Measurements from ENCODE around the gene CHST11.

Gene CHST11

DNA sequence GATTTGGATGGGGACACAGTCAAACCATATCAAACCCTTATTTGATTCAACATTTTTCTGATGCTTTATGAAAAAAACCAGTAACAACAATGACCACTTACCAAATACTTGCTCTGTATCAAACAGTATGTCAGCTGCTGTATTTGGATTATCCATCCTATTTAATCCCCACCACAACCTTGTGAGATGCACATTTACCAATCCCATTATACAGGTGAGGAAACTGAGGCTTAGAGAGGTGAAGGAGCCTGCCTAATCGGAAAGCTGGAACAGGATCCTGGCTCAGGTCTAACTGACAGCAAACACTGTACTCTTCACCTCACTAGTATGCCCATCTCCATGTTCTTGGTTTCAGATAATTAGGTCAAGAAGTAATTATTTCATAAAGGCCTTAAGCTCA, 13.8 kb downstream of the CHST11 start:
- Histone ChIP-seq H3K27ac (ENCODE audit: low read depth, low read length) (no peak overlapping the region), H3K4me3 (ENCODE audit: low read depth, low read length) (no peak overlapping the region), H3K36me3 (ENCODE audit: control insufficient read depth, insufficient read depth, low read length) (no peaks in the 10 kb centered on the region), H3K27me3 (ENCODE audit: control insufficient read depth, insufficient read depth, low read length) (no peaks in the 10 kb centered on the region), H3K9me3 (ENCODE audit: control insufficient read depth, insufficient read depth, low read length) (no peaks in the 10 kb centered on the region), H3K4me1 (ENCODE audit: control insufficient read depth, insufficient read depth, low read length) (peaks cover 20% of the 10 kb centered on the region), H3K9ac (ENCODE audit: low read depth, low read length) (no peak overlapping the region)

DNA sequence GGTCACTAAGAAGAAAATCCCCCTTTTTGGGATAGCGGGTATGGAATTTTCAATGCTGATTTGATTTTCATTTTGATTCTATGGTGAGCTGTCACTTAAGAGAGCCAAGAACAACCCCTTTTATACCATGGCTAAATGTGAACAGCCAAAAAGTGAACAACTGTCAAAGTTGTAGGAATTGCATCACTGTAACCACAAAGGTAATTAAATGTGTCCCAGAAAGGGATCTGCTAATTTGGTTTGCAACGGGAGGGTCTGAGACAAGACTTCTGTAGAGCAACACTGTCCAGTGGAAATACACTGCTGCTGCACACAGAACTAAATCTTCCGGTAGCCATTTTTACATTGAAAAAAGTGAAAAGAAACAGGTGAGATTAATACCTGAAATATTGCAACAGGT, 14.6 kb downstream of the CHST11 start:
- no peak overlapping the region for H3K4me3 ChIP-seq (ENCODE audit: low read depth, low read length)
- H3K27ac ChIP-seq (ENCODE audit: low read depth, low read length): no peak overlapping the region
- no peaks in the 10 kb centered on the region for H3K27me3 ChIP-seq (ENCODE audit: control insufficient read depth, insufficient read depth, low read length)
- no peaks in the 10 kb centered on the region for H3K9me3 ChIP-seq (ENCODE audit: control insufficient read depth, insufficient read depth, low read length)
- H3K4me1 ChIP-seq (ENCODE audit: control insufficient read depth, insufficient read depth, low read length): peaks cover 20% of the 10 kb centered on the region
- no peaks in the 10 kb centered on the region for H3K36me3 ChIP-seq (ENCODE audit: control insufficient read depth, insufficient read depth, low read length)
- H3K9ac ChIP-seq (ENCODE audit: low read depth, low read length): no peak overlapping the region

DNA sequence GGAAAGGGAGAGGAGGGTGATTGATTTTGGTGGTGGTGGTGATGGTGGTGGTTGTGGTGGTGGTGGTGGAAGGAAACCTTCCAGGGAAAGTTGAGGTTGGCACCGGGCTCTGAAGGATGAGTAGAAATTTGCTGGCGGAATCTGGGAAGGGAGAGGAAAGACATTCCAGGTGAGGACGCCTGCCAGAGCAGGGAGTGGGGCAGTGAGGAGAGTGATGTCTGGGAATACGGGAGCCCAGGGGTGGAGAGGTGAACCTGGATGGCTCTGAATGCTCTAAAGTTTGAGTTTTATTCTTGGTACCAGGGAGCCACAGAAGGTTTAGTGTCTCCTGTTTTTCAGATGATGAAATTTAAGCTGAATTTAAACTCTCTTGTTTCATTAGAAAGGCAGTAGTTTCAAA, 16.0 kb downstream of the CHST11 start:
- no peaks in the 10 kb centered on the region for H3K9me3 ChIP-seq (ENCODE audit: control insufficient read depth, insufficient read depth, low read length)
- H3K9ac ChIP-seq (ENCODE audit: low read depth, low read length): no peak overlapping the region
- H3K36me3 ChIP-seq (ENCODE audit: control insufficient read depth, insufficient read depth, low read length): no peaks in the 10 kb centered on the region
- H3K4me1 ChIP-seq (ENCODE audit: control insufficient read depth, insufficient read depth, low read length): peaks cover 20% of the 10 kb centered on the region
- no peaks in the 10 kb centered on the region for H3K27me3 ChIP-seq (ENCODE audit: control insufficient read depth, insufficient read depth, low read length)
- H3K27ac ChIP-seq (ENCODE audit: low read depth, low read length): no peak overlapping the region
- H3K4me3 ChIP-seq (ENCODE audit: low read depth, low read length): no peak overlapping the region

DNA sequence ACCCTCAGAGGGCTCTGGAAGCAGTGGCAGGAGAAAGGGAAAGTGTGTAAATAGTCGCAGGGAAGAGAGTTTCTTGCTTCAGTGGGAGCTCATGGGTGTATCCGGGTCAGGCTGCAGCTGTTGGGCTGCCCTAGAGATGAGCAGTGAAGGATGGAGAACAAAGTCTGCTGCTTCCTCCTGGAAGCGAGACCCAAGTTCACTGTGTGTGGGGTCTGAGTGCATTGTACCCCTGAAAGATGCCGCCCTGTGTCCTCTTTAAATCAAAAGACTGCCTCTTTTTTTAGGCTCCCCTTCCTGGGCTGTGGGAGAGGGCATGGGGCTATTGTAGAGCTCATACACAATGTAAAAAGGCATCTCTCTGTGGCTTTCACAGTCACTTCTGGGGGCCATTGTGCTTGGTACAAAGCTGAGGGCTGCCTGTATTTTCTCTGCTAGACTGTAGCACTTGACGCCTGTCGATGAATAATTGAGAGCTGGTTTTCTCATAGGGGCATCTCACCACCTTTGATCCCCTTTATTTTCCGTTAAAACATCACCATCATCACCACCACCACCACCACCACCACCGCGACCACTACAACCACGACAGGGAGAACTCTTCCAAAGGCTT, 16.7 kb downstream of the CHST11 start:
- H3K9me3 ChIP-seq (ENCODE audit: control insufficient read depth, insufficient read depth, low read length): no peaks in the 10 kb centered on the region
- H3K9ac ChIP-seq (ENCODE audit: low read depth, low read length): no peak overlapping the region
- no peaks in the 10 kb centered on the region for H3K27me3 ChIP-seq (ENCODE audit: control insufficient read depth, insufficient read depth, low read length)
- H3K27ac ChIP-seq (ENCODE audit: low read depth, low read length): no peak overlapping the region
- peaks cover 20% of the 10 kb centered on the region for H3K4me1 ChIP-seq (ENCODE audit: control insufficient read depth, insufficient read depth, low read length)
- no peak overlapping the region for H3K4me3 ChIP-seq (ENCODE audit: low read depth, low read length)
- H3K36me3 ChIP-seq (ENCODE audit: control insufficient read depth, insufficient read depth, low read length): no peaks in the 10 kb centered on the region

DNA sequence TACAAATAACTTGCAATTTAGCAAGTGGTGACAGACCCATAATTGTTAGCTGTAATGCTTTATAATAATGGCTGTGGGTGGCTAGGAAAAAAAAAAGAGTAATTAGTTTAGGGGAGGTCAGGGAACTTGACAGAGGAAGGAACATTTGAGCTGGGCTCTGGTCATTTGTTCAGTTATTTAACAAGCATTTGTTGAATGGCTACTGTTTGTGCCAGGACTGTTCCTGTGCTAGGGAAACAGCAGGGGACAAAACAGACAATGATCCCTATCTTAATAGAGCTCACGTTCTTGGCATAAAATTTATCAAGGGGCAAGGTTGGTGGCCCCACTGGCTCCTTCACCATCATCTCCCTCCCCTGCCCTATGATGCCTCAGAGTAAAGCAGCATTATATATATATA, 18.5 kb downstream of the CHST11 start:
- no peaks in the 10 kb centered on the region for H3K9me3 ChIP-seq (ENCODE audit: control insufficient read depth, insufficient read depth, low read length)
- peaks cover 15% of the 10 kb centered on the region for H3K4me1 ChIP-seq (ENCODE audit: control insufficient read depth, insufficient read depth, low read length)
- H3K27ac ChIP-seq (ENCODE audit: low read depth, low read length): no peak overlapping the region
- no peak overlapping the region for H3K9ac ChIP-seq (ENCODE audit: low read depth, low read length)
- no peaks in the 10 kb centered on the region for H3K27me3 ChIP-seq (ENCODE audit: control insufficient read depth, insufficient read depth, low read length)
- no peaks in the 10 kb centered on the region for H3K36me3 ChIP-seq (ENCODE audit: control insufficient read depth, insufficient read depth, low read length)
- H3K4me3 ChIP-seq (ENCODE audit: low read depth, low read length): no peak overlapping the region

DNA sequence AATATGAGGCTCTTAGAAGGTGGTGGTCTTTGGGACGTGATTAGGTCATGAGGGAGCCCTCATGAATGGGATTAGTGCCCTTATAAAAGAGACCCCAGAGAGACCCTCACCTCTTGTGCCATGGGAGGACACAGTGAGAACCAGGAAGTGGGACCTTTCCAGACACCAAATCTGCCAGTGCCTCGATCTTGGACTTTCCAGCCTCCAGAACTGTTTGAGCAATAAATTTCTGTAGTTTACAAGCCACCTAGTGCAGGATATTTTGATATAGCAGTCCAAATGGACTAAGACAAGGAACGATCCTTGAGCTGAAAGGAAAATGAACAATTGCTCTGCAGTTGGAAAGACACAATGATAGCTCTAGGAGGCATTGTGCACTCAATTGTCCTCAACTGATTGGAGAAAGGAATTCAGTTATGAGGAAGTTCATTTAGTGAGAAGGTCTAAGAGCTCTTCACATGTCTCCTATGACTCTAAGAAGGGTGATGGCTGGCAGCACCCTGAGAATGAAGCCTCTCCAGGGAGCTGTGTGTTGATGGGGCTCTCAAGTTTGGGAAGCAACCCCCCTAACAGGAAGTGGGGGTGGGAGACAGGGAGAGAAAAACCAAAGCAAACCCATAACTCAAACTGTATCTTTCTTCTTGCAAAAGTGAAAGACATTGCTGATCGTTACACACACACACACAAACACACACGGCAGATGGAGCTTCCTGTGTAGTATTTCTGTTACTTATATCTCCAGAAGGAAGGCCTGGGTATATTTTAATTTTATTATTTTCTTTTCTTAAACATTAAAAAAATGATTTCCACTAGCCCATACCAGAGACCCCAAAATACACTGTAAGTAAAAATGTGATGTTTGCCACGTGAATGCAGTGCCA, 21.0 kb downstream of the CHST11 start:
- H3K4me3 ChIP-seq (ENCODE audit: low read depth, low read length): no peak overlapping the region
- H3K27ac ChIP-seq (ENCODE audit: low read depth, low read length): no peak overlapping the region
- no peak overlapping the region for H3K9ac ChIP-seq (ENCODE audit: low read depth, low read length)

DNA sequence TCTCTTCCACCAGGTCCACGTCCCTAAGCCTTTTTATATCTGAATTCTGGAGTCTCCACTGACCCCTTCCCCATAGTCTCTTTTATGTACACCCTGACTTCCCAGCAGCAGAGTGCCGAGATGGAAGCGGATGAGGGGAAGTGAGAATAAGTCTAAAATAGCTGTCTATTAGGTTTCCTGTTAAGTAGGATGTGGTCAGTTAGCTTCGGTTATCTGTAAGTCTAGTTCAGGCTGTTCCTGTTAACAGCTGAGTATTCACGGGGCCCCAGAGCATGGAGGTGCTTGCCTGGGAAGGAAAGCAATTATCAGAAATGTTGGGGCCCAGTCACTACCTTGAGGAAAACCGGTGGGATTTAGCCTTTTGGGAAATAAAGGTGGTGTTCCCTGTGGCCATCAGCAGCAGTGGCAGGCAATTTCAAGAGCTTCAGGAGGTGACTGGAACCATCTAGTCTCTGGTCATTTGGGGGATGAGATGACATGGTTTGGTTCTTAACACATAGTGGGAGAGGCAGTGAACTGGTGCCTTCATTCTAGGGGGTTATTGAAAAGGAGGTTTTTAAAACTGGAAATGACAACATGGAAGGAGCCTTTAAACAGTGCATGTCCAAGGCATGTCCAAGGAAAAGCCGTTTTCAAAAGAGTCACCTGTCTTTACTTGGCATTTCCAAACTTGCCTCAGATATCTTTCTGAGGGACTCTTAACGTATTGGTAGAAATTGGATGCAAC, 21.8 kb downstream of the CHST11 start:
- Histone ChIP-seq H3K27me3 (ENCODE audit: control insufficient read depth, insufficient read depth, low read length) (no peaks in the 10 kb centered on the region), H3K27ac (ENCODE audit: low read depth, low read length) (no peak overlapping the region), H3K4me3 (ENCODE audit: low read depth, low read length) (no peak overlapping the region), H3K9ac (ENCODE audit: low read depth, low read length) (no peak overlapping the region), H3K9me3 (ENCODE audit: control insufficient read depth, insufficient read depth, low read length) (no peaks in the 10 kb centered on the region), H3K36me3 (ENCODE audit: control insufficient read depth, insufficient read depth, low read length) (no peaks in the 10 kb centered on the region), H3K4me1 (ENCODE audit: control insufficient read depth, insufficient read depth, low read length) (peaks cover 15% of the 10 kb centered on the region)

More for the DNA sequence above, 21.0 kb downstream of the CHST11 start:
- Histone ChIP-seq H3K27me3 (ENCODE audit: control insufficient read depth, insufficient read depth, low read length) (no peaks in the 10 kb centered on the region), H3K9me3 (ENCODE audit: control insufficient read depth, insufficient read depth, low read length) (no peaks in the 10 kb centered on the region), H3K4me1 (ENCODE audit: control insufficient read depth, insufficient read depth, low read length) (peaks cover 15% of the 10 kb centered on the region), H3K36me3 (ENCODE audit: control insufficient read depth, insufficient read depth, low read length) (no peaks in the 10 kb centered on the region)

DNA sequence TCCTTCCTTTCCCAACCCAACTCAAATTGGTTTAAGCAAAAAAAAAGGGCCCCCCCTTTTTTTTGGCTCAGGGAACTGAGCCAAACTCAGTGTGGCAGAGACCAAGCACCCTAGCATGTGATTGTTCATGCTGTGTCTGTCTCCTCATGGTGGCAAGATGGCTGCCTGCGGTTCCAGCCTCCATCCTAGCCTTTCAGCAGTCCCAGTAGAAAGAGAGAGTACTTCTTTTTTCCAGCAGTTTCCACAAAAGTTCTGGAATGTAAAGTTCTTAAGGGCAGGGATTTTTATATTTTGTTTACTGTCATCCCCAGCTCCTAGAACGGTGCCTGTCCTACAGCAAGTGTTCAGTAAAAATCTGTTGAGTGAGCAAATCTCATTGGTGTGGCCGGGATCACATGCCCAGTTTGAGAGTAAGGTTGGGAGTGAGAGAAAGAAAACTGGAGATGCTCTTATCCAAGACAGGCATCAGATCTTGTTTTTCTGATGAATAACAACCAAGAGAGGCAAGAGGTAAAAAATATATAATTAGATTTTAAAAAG, 22.4 kb downstream of the CHST11 start:
- Histone ChIP-seq H3K9me3 (ENCODE audit: control insufficient read depth, insufficient read depth, low read length) (no peaks in the 10 kb centered on the region), H3K4me3 (ENCODE audit: low read depth, low read length) (no peak overlapping the region), H3K9ac (ENCODE audit: low read depth, low read length) (no peak overlapping the region), H3K27me3 (ENCODE audit: control insufficient read depth, insufficient read depth, low read length) (no peaks in the 10 kb centered on the region), H3K27ac (ENCODE audit: low read depth, low read length) (no peak overlapping the region), H3K4me1 (ENCODE audit: control insufficient read depth, insufficient read depth, low read length) (peaks cover 11% of the 10 kb centered on the region), H3K36me3 (ENCODE audit: control insufficient read depth, insufficient read depth, low read length) (no peaks in the 10 kb centered on the region)

DNA sequence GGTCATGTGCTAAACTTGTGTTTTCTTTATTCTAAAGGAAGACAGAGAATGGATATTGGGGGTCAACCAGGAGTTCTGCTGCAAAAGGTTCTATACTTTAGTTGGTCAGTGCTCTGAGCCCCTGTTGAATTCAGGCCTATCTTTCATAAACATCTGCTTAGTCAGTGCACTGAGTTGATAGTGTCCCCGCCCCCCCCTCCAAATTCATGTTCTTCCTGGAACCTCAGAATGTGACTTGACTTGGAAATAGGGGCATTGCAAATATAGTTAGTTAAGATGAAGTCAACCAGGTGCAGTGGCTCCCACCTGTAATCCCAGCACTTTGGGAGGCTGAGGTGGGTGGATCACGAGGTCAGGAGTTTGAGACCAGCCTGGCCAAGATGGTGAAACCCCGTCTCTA, 23.3 kb downstream of the CHST11 start:
- Histone ChIP-seq H3K36me3 (ENCODE audit: control insufficient read depth, insufficient read depth, low read length) (no peaks in the 10 kb centered on the region), H3K4me3 (ENCODE audit: low read depth, low read length) (no peak overlapping the region), H3K9ac (ENCODE audit: low read depth, low read length) (no peak overlapping the region), H3K9me3 (ENCODE audit: control insufficient read depth, insufficient read depth, low read length) (no peaks in the 10 kb centered on the region), H3K4me1 (ENCODE audit: control insufficient read depth, insufficient read depth, low read length) (peaks cover 2% of the 10 kb centered on the region; the same call in 1 of the 2 replicates), H3K27me3 (ENCODE audit: control insufficient read depth, insufficient read depth, low read length) (no peaks in the 10 kb centered on the region), H3K27ac (ENCODE audit: low read depth, low read length) (no peak overlapping the region)

DNA sequence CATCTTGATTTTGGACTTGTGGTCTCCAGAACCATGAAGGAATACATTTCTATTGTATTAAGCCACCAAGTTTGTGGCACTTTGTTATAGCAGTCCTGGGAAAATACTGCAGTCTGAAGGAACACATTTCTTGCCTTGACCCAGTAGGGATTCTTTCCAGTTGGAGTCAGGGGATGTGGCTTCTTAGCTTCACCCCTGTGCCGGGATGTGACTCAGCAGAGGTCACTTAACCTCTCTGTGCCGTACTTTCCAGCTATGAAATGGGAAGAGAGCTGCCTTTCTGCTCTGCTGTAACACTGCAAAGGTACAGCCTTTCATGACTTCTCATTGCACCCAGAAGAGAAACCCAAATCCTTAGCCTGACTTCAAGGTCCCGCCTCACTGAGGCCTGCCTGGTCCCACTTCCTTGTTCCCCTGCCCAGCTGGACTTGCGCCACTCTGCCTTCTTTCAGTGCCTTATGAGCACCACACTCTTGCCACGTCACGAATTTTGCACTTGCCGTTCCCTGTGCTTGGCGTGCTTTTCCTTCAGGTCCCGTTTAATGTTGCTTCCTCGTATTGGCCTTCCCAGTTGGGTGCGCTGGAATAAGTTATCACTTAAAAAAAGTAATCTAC, 24.2 kb downstream of the CHST11 start:
- Histone ChIP-seq H3K36me3 (ENCODE audit: control insufficient read depth, insufficient read depth, low read length) (no peaks in the 10 kb centered on the region), H3K4me3 (ENCODE audit: low read depth, low read length) (no peak overlapping the region)

More for the DNA sequence above, 24.2 kb downstream of the CHST11 start:
- no peak overlapping the region for H3K27ac ChIP-seq (ENCODE audit: low read depth, low read length)
- no peaks in the 10 kb centered on the region for H3K4me1 ChIP-seq (ENCODE audit: control insufficient read depth, insufficient read depth, low read length)
- H3K9me3 ChIP-seq (ENCODE audit: control insufficient read depth, insufficient read depth, low read length): no peaks in the 10 kb centered on the region
- H3K27me3 ChIP-seq (ENCODE audit: control insufficient read depth, insufficient read depth, low read length): no peaks in the 10 kb centered on the region
- H3K9ac ChIP-seq (ENCODE audit: low read depth, low read length): no peak overlapping the region

Data from HUES48 (cell line).